SK-MEL-5 (cell line): ENCODE results near the gene ASB10. TPM values are rescaled to one million over a fixed set of nuclear protein-coding genes. Genes with fewer than 3 reads are reported as not detected.

Experiments used
- DNase-seq: peaks from one replicate; pipeline ENCODE4 v3.0.0-alpha.2; 2016; ENCODE audit warnings: low read depth, low spot score
- in situ Hi-C: cut with HindIII; loops from 2 replicates; pipeline ENCODE4 v1.10.0; 2016; ENCODE audit warnings: low sequenced_read_pairs, high pct_unique_total_duplicates, low pct_unique_long_range_greater_than_20kb
- polyA plus RNA-seq, 2 experiments: library from polyadenylated mRNA; depleted of rRNA; stranded (reverse); fragments of >200 nt; gene quantifications; 2 replicates each; pipeline ENCODE4 v1.2.3, GENCODE V29; 2015
- total RNA-seq: library from RNA; depleted of rRNA; stranded (reverse); fragments of >200 nt; shearing (Covaris generic); gene quantifications from 2 replicates; pipeline ENCODE4 v1.2.3, GENCODE V29; 2014; rRNA removed

ASB10 gene, protein sequence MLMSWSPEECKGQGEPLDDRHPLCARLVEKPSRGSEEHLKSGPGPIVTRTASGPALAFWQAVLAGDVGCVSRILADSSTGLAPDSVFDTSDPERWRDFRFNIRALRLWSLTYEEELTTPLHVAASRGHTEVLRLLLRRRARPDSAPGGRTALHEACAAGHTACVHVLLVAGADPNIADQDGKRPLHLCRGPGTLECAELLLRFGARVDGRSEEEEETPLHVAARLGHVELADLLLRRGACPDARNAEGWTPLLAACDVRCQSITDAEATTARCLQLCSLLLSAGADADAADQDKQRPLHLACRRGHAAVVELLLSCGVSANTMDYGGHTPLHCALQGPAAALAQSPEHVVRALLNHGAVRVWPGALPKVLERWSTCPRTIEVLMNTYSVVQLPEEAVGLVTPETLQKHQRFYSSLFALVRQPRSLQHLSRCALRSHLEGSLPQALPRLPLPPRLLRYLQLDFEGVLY
- total RNA-seq: not detected in 2 replicates
- not detected in 2 replicates for polyA plus RNA-seq (2015; cell fraction: cytosol; rRNA removed)
- polyA plus RNA-seq (2015; cell fraction: nucleus; rRNA removed): not detected in 2 replicates

- DNase-seq: no peak
- in situ Hi-C loops: no loop called here
Measured at GRCh38 chr7:151186640-151187408, at the start of gene ASB10. ASB10 (minus strand) TSS chr7:151187250; CDS start chr7:151187130, 120 bp downstream.

DNA sequence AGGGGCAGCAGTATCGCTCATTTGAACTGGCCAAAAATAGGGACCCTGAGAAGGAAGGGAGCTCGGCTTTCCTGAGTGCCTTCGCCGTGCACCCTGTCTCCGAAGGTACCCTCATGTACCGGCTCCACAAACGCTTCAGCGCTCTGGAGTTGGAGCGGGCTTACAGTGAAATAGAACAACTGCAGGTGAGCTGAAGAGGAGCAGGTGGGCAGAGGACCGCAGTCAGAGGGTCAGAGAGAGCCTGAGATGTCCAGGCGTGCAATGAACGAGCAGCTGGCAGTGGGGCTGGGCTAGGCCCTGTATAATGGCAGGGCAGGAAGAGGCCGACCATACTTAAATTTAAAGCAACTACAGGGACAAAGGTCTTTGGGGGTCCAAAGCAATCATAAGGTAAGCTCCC, 49.4 kb upstream of the ASB10 start:
- no peak for DNase-seq
- in situ Hi-C loops: no loop called here

GRCh38 chr7:151235091-151235787, 48.2 kb upstream of the ASB10 start:
- no peak for DNase-seq
- in situ Hi-C loops: no loop called here

GRCh38 chr7:151233804-151234203, 46.8 kb upstream of the ASB10 start:
- no peak for DNase-seq
- in situ Hi-C loops: no loop called here

GRCh38 chr7:151232917-151233701, 46.1 kb upstream of the ASB10 start:
- in situ Hi-C loops: no loop called here
- peak; percentile 46 for DNase-seq

DNA sequence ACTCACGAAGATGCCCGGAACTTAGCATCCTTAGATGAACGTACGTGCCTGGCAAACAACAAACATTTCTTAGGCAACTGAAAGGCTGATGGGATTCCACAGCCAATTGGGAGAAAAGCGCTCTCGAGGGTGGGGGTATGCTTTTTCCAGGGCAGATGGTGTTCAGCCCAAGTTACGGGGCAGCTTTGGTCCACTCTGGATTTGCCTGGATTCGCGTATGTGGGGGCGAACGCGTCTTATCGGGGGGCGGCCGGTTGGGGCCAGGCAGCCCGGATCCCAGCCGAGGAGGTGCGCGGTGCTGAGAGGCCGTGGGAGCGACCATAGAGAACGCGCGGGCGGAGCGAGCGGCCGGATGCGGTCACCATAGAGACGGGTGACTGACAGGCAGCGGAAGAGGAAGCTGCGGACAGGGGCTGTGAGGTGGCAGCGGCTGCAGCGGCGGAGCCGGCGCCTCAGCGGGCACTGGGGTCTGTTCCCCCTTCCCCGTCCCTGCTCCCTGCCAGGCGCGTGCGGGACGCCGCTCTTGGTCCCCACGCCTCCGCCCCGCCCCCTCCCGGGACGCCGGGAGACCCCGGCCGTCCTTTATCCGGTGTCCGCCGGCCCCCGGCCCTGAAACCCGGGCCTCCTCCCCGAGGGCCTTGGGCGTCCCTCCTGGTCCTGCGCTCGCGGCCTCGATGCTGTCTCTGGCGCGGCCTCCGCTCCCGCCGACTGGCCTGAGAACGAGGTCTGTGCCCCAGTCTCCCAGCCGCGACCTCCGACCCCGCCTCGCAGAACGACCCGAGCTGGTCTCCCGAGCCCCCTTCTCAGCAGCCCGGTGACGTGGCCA, 45.3 kb upstream of the ASB10 start, which contains the start of gene CHPF2:
Gene CHPF2, plus strand, starts transcription at position 393 of the 826 bp plus-strand sequence. CDS start 1,529 bp downstream, outside the sequence.
- in situ Hi-C loops: no loop called here
- peak; percentile 90 for DNase-seq

GRCh38 chr7:151231080-151231479, 44.0 kb upstream of the ASB10 start:
- in situ Hi-C loops: no loop called here
- no peak for DNase-seq

- in situ Hi-C loops: no loop called here
- DNase-seq: no peak
Measured at GRCh38 chr7:151229249-151229648, 42.2 kb upstream of the ASB10 start.

DNA sequence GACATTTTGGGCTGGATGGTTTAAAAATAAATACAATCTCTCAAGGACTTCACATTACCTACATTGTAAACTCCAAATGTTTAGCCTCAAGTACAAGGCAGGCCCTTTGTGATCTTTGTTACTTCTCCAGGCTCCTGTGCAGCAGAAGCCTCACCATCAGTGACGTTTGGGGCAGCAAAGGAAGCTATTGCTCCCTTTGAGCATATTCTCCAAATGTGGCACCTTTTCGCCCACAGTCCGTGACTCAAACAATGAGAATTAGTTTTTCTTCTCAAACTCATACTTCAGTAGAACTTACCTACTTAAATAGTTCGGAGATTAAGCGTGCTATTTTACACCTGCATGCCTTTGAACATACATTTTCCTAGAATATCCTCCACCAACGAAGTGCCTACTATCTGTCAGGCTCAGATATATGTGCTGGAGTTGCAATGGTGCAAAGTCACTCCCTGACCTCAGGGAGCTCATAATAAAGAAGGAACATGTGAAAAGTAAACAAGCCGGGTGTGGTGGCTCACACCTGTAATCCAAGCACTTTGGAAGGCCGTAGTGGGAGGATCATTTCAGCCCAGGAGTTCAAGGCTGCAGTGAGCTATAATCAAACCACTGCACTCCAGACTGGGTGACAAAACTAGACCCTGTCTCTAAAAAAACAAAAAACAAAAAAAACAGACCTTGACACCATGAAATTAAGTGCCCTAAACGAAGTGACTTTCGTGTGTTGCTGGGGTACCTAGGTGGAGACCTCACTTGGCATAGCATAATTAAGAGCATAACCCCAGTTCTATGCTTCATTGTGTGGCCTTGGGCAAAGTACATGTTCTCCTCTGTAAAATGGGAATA, 41.2 kb upstream of the ASB10 start:
- in situ Hi-C loops: no loop called here
- no peak for DNase-seq

DNA sequence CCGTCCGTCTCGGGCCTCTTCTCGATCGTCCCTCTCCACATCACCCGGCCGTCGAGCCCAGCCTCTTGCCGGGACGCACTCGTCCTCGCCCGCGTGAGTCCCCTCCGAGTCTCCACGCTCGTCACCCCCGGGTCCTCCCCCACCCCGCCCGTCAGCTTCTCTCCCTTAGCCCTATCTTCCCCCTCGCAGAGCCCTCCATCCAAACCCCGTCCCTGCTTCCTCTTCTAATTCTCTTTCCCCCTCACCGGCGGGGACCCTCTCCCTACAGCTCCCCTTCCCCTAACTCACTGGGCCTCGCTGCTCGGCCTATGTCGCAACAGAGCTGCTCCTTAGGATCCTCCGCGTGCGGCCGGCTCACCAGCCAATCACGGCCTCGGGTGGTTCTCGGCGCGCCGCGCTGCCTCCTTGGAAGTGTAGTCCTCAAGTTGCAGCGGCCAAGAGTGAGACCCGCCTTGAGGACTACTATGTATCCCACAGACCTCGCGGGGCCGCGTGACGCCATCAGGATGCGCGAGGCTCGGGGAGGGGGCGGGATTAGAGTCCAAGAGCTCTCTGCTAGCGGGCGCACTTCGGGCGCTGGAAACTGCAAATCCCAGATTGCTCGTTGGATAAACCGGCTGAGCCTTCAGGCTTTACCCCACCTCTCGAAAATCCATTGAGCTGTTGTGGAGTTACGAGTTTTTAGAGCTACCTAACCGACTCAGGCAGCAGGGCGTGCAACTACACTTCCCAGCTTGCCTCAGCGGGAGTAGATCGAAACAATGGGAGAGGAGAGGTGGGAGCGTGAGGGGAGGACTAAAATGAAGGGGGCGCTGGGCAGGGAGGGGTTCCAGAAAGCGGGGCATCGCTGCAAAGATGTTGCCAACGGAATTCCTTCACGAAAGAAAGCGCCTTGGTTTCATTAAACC, 40.1 kb upstream of the ASB10 start, which contains the start of gene ABCF2:
Gene ABCF2, minus strand, starts transcription at position 331 of the 908 bp plus-strand sequence. CDS start 747 bp downstream, outside the sequence.
- in situ Hi-C loops: no loop called here
- DNase-seq: peak; percentile 100

DNA sequence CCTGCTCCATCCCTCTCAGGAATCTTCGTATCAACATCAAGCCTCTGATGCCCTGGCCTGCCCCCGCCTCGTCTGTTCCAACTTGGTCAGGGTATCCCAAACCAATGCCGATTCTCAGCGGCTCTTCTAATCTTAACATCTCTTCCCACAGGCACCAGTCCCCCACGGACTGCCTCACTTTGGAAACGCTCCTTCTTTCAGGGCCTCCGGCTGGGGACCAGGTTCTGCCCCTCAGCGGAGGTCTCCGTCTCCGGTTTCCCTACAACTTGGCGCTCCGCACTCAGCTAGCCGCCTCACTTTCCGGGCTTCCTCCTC, 39.5 kb upstream of the ASB10 start:
- in situ Hi-C loops: no loop called here
- no peak for DNase-seq

DNA sequence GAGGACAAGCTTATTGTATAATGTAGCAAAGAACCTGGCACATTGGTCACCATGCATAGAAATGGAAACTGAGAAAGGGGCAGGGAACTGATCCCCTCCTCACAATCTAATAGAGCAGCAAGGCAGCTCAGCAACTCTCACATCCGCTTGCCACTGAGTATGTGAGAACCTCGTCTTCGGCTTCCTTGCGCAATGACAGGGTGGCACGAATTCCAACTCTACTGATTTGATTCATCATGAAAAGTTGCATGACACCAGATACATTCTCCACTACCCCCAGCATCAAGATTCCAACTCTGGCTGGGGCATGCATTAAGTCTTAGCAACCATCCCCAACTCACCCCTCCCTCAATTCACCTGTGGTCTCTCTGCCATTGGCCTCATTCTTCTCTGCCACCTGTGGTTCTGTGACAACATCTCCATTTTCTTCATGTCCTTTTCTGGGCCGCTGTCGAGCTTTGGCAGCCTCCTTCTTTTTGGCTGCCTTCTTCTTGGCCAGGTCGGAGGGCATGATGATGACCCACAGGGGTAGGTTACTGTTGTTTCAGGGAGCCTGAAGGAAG, 39.0 kb upstream of the ASB10 start:
- DNase-seq: no peak
- in situ Hi-C loops: no loop called here

DNA sequence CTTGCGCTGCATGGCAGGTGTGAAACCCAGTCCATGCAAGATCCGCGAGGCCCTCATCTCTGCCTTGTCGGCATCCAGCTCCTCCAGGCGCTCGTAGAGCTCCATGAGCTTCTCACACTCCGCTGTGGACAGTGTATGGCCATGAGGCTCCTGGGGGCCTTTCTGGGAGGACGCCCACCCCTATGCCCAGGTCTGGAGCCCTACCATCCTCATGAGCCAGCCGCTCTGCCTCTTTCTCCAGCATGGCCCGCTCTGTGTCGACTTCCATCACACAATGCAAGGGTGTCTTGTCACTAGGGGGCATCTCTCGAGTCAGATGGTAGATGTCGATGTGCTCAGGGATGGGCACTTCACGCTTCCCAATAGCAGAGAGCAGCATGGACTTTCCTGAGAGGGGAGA, 36.7 kb upstream of the ASB10 start:
- in situ Hi-C loops: no loop called here
- DNase-seq: peak; percentile 38

- DNase-seq: no peak
- in situ Hi-C loops: no loop called here
Measured at GRCh38 chr7:151218170-151218569, 31.1 kb upstream of the ASB10 start.
